H4 (cell line): ENCODE measurements around the gene RFTN1. TPM values are rescaled to one million over a fixed set of nuclear protein-coding genes. Genes with fewer than 3 reads are reported as not detected.
"Not testable (repeated sequence)": the region's sequence is repeated elsewhere in the genome, so short reads cannot be mapped to it uniquely, and the experiment has no call there.

ENCODE experiments used
- DNase-seq: peaks from one replicate; pipeline ENCODE4 v3.0.0-alpha.2; 2015; ENCODE audit warnings: low spot score
- total RNA-seq: library from RNA; depleted of rRNA; stranded (reverse); fragments of >200 nt; shearing (Covaris generic); gene quantifications from 2 replicates; pipeline ENCODE4 v1.2.3, GENCODE V29; 2014

Gene RFTN1
- total RNA-seq, 1 experiment from 2014 or later: 5.4 TPM

GRCh38 chr3:16329036-16329825 is 184.3 kb downstream of the RFTN1 start:
- no peak for DNase-seq

GRCh38 chr3:16328124-16328523 is 185.4 kb downstream of the RFTN1 start:
- DNase-seq: no peak

- DNase-seq: no peak
Observed at GRCh38 chr3:16326724-16327349, 186.7 kb downstream of the RFTN1 start.

GRCh38 chr3:16325850-16326249 is 187.6 kb downstream of the RFTN1 start:
- DNase-seq: no peak

GRCh38 chr3:16323737-16324136 is 189.8 kb downstream of the RFTN1 start:
- DNase-seq: no peak

GRCh38 chr3:16322189-16322588 is 191.3 kb downstream of the RFTN1 start:
- no peak for DNase-seq

GRCh38 chr3:16320711-16321110 is 192.8 kb downstream of the RFTN1 start:
- DNase-seq: no peak

- no peak for DNase-seq
Observed at GRCh38 chr3:16319723-16320122, 193.8 kb downstream of the RFTN1 start.

GRCh38 chr3:16319307-16319706 is 194.2 kb downstream of the RFTN1 start:
- DNase-seq: no peak

GRCh38 chr3:16318176-16318575 is 195.3 kb downstream of the RFTN1 start:
- no peak for DNase-seq

- no peak for DNase-seq
Observed at GRCh38 chr3:16317561-16317945, 195.9 kb downstream of the RFTN1 start.

GRCh38 chr3:16316847-16317560 is 196.5 kb downstream of the RFTN1 start:
- DNase-seq: no peak

- no peak for DNase-seq
Observed at GRCh38 chr3:16316396-16316795, 197.1 kb downstream of the RFTN1 start.

GRCh38 chr3:16315623-16316022 is 197.9 kb downstream of the RFTN1 start:
- no peak for DNase-seq

GRCh38 chr3:16313886-16314645 is 199.4 kb downstream of the RFTN1 start:
- DNase-seq: no peak

GRCh38 chr3:16311960-16312451 is 201.5 kb downstream of the RFTN1 start:
- DNase-seq: no peak

GRCh38 chr3:16310486-16310885 is 203.0 kb downstream of the RFTN1 start:
- DNase-seq: not testable (repeated sequence)

GRCh38 chr3:16309558-16309957 is 203.9 kb downstream of the RFTN1 start:
- peak; percentile 36 for DNase-seq

GRCh38 chr3:16308727-16309126 is 204.8 kb downstream of the RFTN1 start:
- DNase-seq: no peak

GRCh38 chr3:16307832-16308531 is 205.5 kb downstream of the RFTN1 start:
- DNase-seq: no peak

- no peak for DNase-seq
Observed at GRCh38 chr3:16305111-16305541, 208.4 kb downstream of the RFTN1 start.
